Calu3 (cell line): ENCODE results near the gene WDFY4. TPM values are rescaled to one million over a fixed set of nuclear protein-coding genes. Genes with fewer than 3 reads are reported as not detected.

Source experiments
- BruUV-seq: library from RNA; stranded (reverse); fragments of 400-500 nt; replicated peaks from 2 replicates; lab custom pipeline; 2021; lab: Mats Ljungman, UMichigan
- CTCF ChIA-PET: fragments of 300-600 bp; sonication (Branson Sonifier 250); formaldehyde crosslinking; loops from one replicate; lab custom pipeline; 2022; ENCODE audit warnings: antibody characterized with exemption; lab: Charles Lee
- DNase-seq: peaks from one replicate; pipeline ENCODE4 v3.0.0; 2022
- H3K27ac Mint-ChIP-seq: one replicate; pipeline ENCODE4 v1.8.0; 2022; ENCODE audit warnings: mixed read lengths; ENCODE audit not compliant: unreplicated experiment
- H3K27me3 Mint-ChIP-seq: one replicate; pipeline ENCODE4 v1.8.0; 2022; ENCODE audit warnings: mixed read lengths; ENCODE audit not compliant: unreplicated experiment
- H3K36me3 Mint-ChIP-seq: one replicate; pipeline ENCODE4 v1.8.0; 2022; ENCODE audit warnings: mild to moderate bottlenecking, moderate library complexity, mixed read lengths; ENCODE audit not compliant: insufficient read depth, unreplicated experiment
- H3K4me1 Mint-ChIP-seq: one replicate; pipeline ENCODE4 v1.8.0; 2022; ENCODE audit warnings: mild to moderate bottlenecking, low read depth, mixed read lengths; ENCODE audit not compliant: unreplicated experiment
- H3K4me3 Mint-ChIP-seq: one replicate; pipeline ENCODE4 v1.8.0; 2022; ENCODE audit warnings: mild to moderate bottlenecking, low read depth, moderate library complexity, mixed read lengths; ENCODE audit not compliant: unreplicated experiment
- H3K9me3 Mint-ChIP-seq: one replicate; pipeline ENCODE4 v1.8.0; 2022; ENCODE audit warnings: low read depth, mixed read lengths; ENCODE audit not compliant: unreplicated experiment
- CTCF ChIP-seq: fragments of 200-600 bp; IDR thresholded peaks from one replicate; pipeline ENCODE4 v1.8.0; 2022; ENCODE audit warnings: antibody characterized with exemption; ENCODE audit not compliant: unreplicated experiment
- intact Hi-C: fragments of 100-400 bp; cut with micrococcal nuclease; formaldehyde crosslinking; loops from one replicate; pipeline ENCODE4 v1.10.0; 2022; ENCODE audit not compliant: unreplicated experiment
- total RNA-seq: library from RNA; stranded (reverse); gene quantifications from 2 replicates; pipeline ENCODE4 v1.2.3, GENCODE V29; 2022

The WDFY4 gene
- total RNA-seq, 1 experiment from 2014 or later: not detected

- CTCF ChIA-PET: no interaction called here
- Mint-ChIP-seq H3K4me3 (no peak overlapping the region), H3K27ac (no peak overlapping the region), H3K9me3 (no peaks in the 10 kb centered on the region), H3K4me1 (no peaks in the 10 kb centered on the region), H3K27me3 (peaks cover 81% of the 10 kb centered on the region), H3K36me3 (no peaks in the 10 kb centered on the region)
- no TSS peak for BruUV-seq
- DNase-seq: no peak
- no peak for TF ChIP-seq CTCF
- intact Hi-C loops: no loop called here
Measured at GRCh38 chr10:48903151-48903550, 218.5 kb downstream of the WDFY4 start.

GRCh38 chr10:48904861-48905260 is 220.2 kb downstream of the WDFY4 start:
- intact Hi-C loops: no loop called here
- H3K27me3 Mint-ChIP-seq: peaks cover 88% of the 10 kb centered on the region
- TF ChIP-seq CTCF: no peak
- H3K9me3 Mint-ChIP-seq: no peaks in the 10 kb centered on the region
- no peaks in the 10 kb centered on the region for H3K36me3 Mint-ChIP-seq
- DNase-seq: no peak
- no TSS peak for BruUV-seq
- no peaks in the 10 kb centered on the region for H3K4me1 Mint-ChIP-seq
- H3K27ac Mint-ChIP-seq: no peak overlapping the region
- no peak overlapping the region for H3K4me3 Mint-ChIP-seq
- CTCF ChIA-PET: no interaction called here

- no peak for TF ChIP-seq CTCF
- CTCF ChIA-PET: no interaction called here
- no peak for DNase-seq
Measured at GRCh38 chr10:48905311-48905710, 220.6 kb downstream of the WDFY4 start.

GRCh38 chr10:48906841-48907240 is 222.2 kb downstream of the WDFY4 start:
- H3K27me3 Mint-ChIP-seq: peaks cover 91% of the 10 kb centered on the region
- no peak overlapping the region for H3K27ac Mint-ChIP-seq
- CTCF ChIA-PET: no interaction called here
- TF ChIP-seq CTCF: no peak
- no peaks in the 10 kb centered on the region for H3K9me3 Mint-ChIP-seq
- intact Hi-C loops: no loop called here
- no peak overlapping the region for H3K4me3 Mint-ChIP-seq
- no peaks in the 10 kb centered on the region for H3K36me3 Mint-ChIP-seq
- no TSS peak for BruUV-seq
- H3K4me1 Mint-ChIP-seq: no peaks in the 10 kb centered on the region
- no peak for DNase-seq

More at GRCh38 chr10:48905311-48905710, 220.6 kb downstream of the WDFY4 start:
- Mint-ChIP-seq H3K27me3 (peaks cover 88% of the 10 kb centered on the region), H3K27ac (no peak overlapping the region), H3K4me1 (no peaks in the 10 kb centered on the region), H3K9me3 (no peaks in the 10 kb centered on the region), H3K36me3 (no peaks in the 10 kb centered on the region), H3K4me3 (no peak overlapping the region)
- intact Hi-C loops: no loop called here
- BruUV-seq: no TSS peak
